Smooth muscle cell (in vitro differentiated cells): ENCODE data around the gene AIRE. TPM values are rescaled to one million over a fixed set of nuclear protein-coding genes. Genes with fewer than 3 reads are reported as not detected.
A peak's percentile ranks its signal among the peaks of the same experiment; 100 is the strongest.

Source experiments
- DNase-seq: peaks from one replicate; lab custom pipeline; 2025; ENCODE audit not compliant: unreplicated experiment; lab: John Stamatoyannopoulos, UW
- H2AFZ ChIP-seq: fragments of 200-600 bp; sonication (generic); 2 replicates; pipeline ENCODE4 v1.6.0; 2016; ENCODE audit warnings: antibody characterized with exemption, low read depth, mild to moderate bottlenecking
- H3F3A ChIP-seq: fragments of 200-600 bp; sonication (generic); 2 replicates; pipeline ENCODE4 v1.6.0; 2017; ENCODE audit warnings: antibody characterized with exemption, low read depth
- H3K27ac ChIP-seq: fragments of 200-600 bp; sonication (generic); 2 replicates; pipeline ENCODE4 v1.5.1; 2016; ENCODE audit warnings: low read depth, mild to moderate bottlenecking
- H3K27me3 ChIP-seq: fragments of 200-600 bp; sonication (generic); 2 replicates; pipeline ENCODE4 v1.6.1; 2016; ENCODE audit warnings: low read depth, mild to moderate bottlenecking
- H3K36me3 ChIP-seq: fragments of 200-600 bp; sonication (generic); 2 replicates; pipeline ENCODE4 v1.5.1; 2016; ENCODE audit warnings: low read depth
- H3K4me1 ChIP-seq: fragments of 200-600 bp; sonication (generic); 2 replicates; pipeline ENCODE4 v1.5.1; 2016; ENCODE audit warnings: low read depth
- H3K4me2 ChIP-seq: fragments of 200-600 bp; sonication (generic); 2 replicates; pipeline ENCODE4 v1.6.0; 2016; ENCODE audit warnings: mild to moderate bottlenecking
- H3K4me3 ChIP-seq: fragments of 200-600 bp; sonication (generic); 2 replicates; pipeline ENCODE4 v1.5.1; 2016; ENCODE audit warnings: mild to moderate bottlenecking
- H3K79me2 ChIP-seq: fragments of 200-600 bp; sonication (generic); 2 replicates; pipeline ENCODE4 v1.6.0; 2016; ENCODE audit warnings: low read depth, mild to moderate bottlenecking
- H3K9ac ChIP-seq: fragments of 200-600 bp; sonication (generic); 2 replicates; pipeline ENCODE4 v1.6.0; 2016; ENCODE audit warnings: low read depth
- H3K9me3 ChIP-seq: fragments of 200-600 bp; sonication (generic); replicated peaks from 2 replicates; pipeline ENCODE4 v1.5.1; 2016; ENCODE audit warnings: low read depth
- H4K20me1 ChIP-seq: fragments of 200-600 bp; sonication (generic); 2 replicates; pipeline ENCODE4 v1.6.0; 2016; ENCODE audit warnings: low read depth
- CTCF ChIP-seq: fragments of 200-600 bp; sonication (generic); IDR thresholded peaks from 2 replicates; pipeline ENCODE4 v1.5.1; 2017; ENCODE audit warnings: borderline replicate concordance, mild to moderate bottlenecking, antibody characterized with exemption; ENCODE audit not compliant: insufficient read depth, poor library complexity, severe bottlenecking
- WGBS: methylation state at CpG from one replicate; pipeline ENCODE4 v1.1.7; 2016; ENCODE audit warnings: low lambda C conversion rate; 5-methylcytosine and 5-hydroxymethylcytosine counted together
- polyA plus RNA-seq: library from polyadenylated mRNA; unstranded; fragments of >200 nt; fragmentation: Nextera tagmentation; extraction: Ambion mirVana; gene quantifications from 2 replicates; pipeline ENCODE4 v1.2.1, GENCODE V29; 2016
- total RNA-seq: library from RNA; depleted of rRNA; stranded (reverse); fragments of >200 nt; gene quantifications from 2 replicates; pipeline ENCODE4 v1.2.3, GENCODE V29; 2014

The AIRE gene
- total and polyA plus RNA-seq, 2 experiments from 2014 or later, result 0.27 to 1.1 TPM

GRCh38 chr21:44295646-44296045, 10.0 kb downstream of the AIRE start:
- Histone ChIP-seq H3K79me2 (peaks cover 5% of the 10 kb centered on the region), H3K4me1 (peaks cover 6% of the 10 kb centered on the region), H3K27ac (no peak overlapping the region), H3K9ac (no peak overlapping the region), H3K27me3 (no peaks in the 10 kb centered on the region), H3K4me2 (no peak overlapping the region), H3K4me3 (no peak overlapping the region), H3F3A (no peaks in the 10 kb centered on the region), H3K36me3 (no peaks in the 10 kb centered on the region), H2AFZ (no peak overlapping the region), H4K20me1 (peaks cover 2% of the 10 kb centered on the region), H3K9me3 (no peaks in the 10 kb centered on the region)
- TF ChIP-seq CTCF, result no peak
- 69% methylated on average over 10 of the region's 10 CpGs for WGBS
- DNase-seq, result no peak

- Histone ChIP-seq H3K36me3 (no peaks in the 10 kb centered on the region), H3K27ac (no peak overlapping the region), H3K79me2 (peaks cover 10% of the 10 kb centered on the region), H3K4me2 (no peak overlapping the region), H3K9ac (no peak overlapping the region), H2AFZ (no peak overlapping the region), H4K20me1 (peaks cover 7% of the 10 kb centered on the region), H3F3A (no peaks in the 10 kb centered on the region), H3K4me3 (no peak overlapping the region), H3K27me3 (no peaks in the 10 kb centered on the region), H3K4me1 (peaks cover 9% of the 10 kb centered on the region), H3K9me3 (no peaks in the 10 kb centered on the region)
- DNase-seq, result no peak
- 88% methylated on average over 7 of the region's 12 CpGs for WGBS
- no peak for TF ChIP-seq CTCF
Observed at GRCh38 chr21:44296103-44296519, 10.4 kb downstream of the AIRE start.

- no peak for TF ChIP-seq CTCF
- no peak for DNase-seq
- no peak overlapping the region for H3K9ac ChIP-seq
- H3K9me3 ChIP-seq, result no peaks in the 10 kb centered on the region
- peaks cover 9% of the 10 kb centered on the region for H3K4me1 ChIP-seq
- H3K4me3 ChIP-seq, result no peak overlapping the region
- H3K79me2 ChIP-seq, result peaks cover 18% of the 10 kb centered on the region
- no peaks in the 10 kb centered on the region for H3F3A ChIP-seq
- no peak overlapping the region for H3K27ac ChIP-seq
- H3K27me3 ChIP-seq, result no peaks in the 10 kb centered on the region
- H3K4me2 ChIP-seq, result no peak overlapping the region
- WGBS, result 85% methylated on average over 13 of the region's 13 CpGs
- H3K36me3 ChIP-seq, result no peaks in the 10 kb centered on the region
- no peak overlapping the region for H2AFZ ChIP-seq
- peaks cover 15% of the 10 kb centered on the region for H4K20me1 ChIP-seq
Observed at GRCh38 chr21:44296916-44297315, 11.2 kb downstream of the AIRE start.

- peak; percentile 76 for TF ChIP-seq CTCF
- no peaks in the 10 kb centered on the region for H3K27me3 ChIP-seq
- no peak overlapping the region for H3K27ac ChIP-seq
- DNase-seq, result peak; percentile 47
- H3K36me3 ChIP-seq, result no peaks in the 10 kb centered on the region
- H3K4me1 ChIP-seq, result peaks cover 9% of the 10 kb centered on the region
- no peaks in the 10 kb centered on the region for H3K9me3 ChIP-seq
- peaks cover 23% of the 10 kb centered on the region for H4K20me1 ChIP-seq
- no peak overlapping the region for H3K9ac ChIP-seq
- H3K79me2 ChIP-seq, result peaks cover 26% of the 10 kb centered on the region
- no peak overlapping the region for H2AFZ ChIP-seq
- WGBS, result 34% methylated on average over 22 of the region's 22 CpGs
- H3F3A ChIP-seq, result no peaks in the 10 kb centered on the region
- no peak overlapping the region for H3K4me3 ChIP-seq
- H3K4me2 ChIP-seq, result no peak overlapping the region
Observed at GRCh38 chr21:44297525-44298290, 12.0 kb downstream of the AIRE start.
